NT2/D1 (cell line): Measurements from ENCODE around the gene ECSCR.

Experiments
- SUZ12 ChIP-seq: IDR thresholded peaks from 2 replicates; pipeline ENCODE4 v1.6.1; 2011; ENCODE audit not compliant: insufficient read length, insufficient read depth; ENCODE audit errors: extremely low read depth
- YY1 ChIP-seq: IDR thresholded peaks from 2 replicates; pipeline ENCODE4 v1.6.1; 2011; ENCODE audit not compliant: insufficient read length, insufficient read depth
- ZNF274 ChIP-seq: IDR thresholded peaks from 2 replicates; pipeline ENCODE4 v1.6.1; 2011; ENCODE audit warnings: mild to moderate bottlenecking, low read depth, low read length

DNA sequence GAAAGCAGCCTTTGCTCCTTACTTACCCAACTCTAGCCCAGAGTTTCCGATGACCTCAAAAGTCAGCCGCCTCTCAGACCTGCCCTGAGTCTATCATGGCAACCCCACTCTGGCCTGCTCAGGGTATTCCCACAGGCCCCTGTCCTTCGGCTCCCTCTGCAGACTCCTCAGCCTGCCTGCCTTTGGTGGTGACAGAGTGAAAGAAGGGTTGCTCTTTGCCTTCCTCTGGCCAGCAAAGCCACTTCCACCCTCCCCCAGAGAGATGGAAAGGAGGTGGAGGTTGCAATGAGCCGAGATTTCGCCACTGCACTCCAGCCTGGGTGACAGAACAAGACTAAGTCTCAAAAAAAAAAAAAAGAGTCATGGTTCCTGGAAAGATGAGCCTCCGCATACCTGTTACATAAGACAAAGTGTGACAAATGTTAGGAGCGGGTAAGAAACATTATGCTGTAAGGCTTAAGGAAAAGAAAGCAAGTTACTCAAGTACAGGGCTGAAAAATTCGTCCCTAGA, 5.9 kb upstream of the ECSCR start:
- no peak for TF ChIP-seq YY1
- no peak for TF ChIP-seq ZNF274
- TF ChIP-seq SUZ12 = no peak
